ENCODE measurements around the gene SPOCK1.

Gene SPOCK1

DNA sequence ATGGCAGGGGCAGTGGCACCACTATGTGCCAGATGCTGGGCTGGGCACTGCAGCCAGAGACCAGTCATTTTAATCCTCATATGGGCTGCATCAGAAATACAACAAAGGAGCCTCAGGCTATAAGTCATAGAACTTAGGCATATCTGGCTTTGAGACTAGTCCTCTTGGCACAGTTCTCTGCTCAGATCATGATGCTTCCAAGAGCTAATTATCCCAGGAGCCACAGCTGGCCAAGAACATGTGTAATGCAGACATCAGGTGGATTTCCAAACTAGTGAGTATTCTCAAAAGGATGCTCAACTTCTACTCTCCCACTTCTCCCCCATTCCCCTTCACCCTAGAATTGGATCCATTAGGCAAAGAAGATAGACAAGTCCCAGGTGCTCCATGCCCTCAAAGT lies 571.6 kb downstream of the SPOCK1 start:
- DNase-seq: no peak
- no peaks in the 10 kb centered on the region for H3K27me3 ChIP-seq (replicated peaks in 2 of 5; ENCODE audit: control insufficient read depth in 4 of 5, insufficient read depth in 5 of 5, low read length in 4 of 5)
- no peaks in the 10 kb centered on the region for H3K4me1 ChIP-seq (ENCODE audit: control extremely low read depth in 1 of 4, control insufficient read depth in 4 of 4, insufficient read depth in 4 of 4, low read length in 3 of 4)
- no peaks in the 10 kb centered on the region for H3K9me3 ChIP-seq (ENCODE audit: control extremely low read depth in 1 of 5, control insufficient read depth in 4 of 5, insufficient read depth in 2 of 5, low read depth in 1 of 5, low read length in 4 of 5)
- ChIA-PET CTCF (no interaction called here), POLR2A (no interaction called here)
- H3K36me3 ChIP-seq (ENCODE audit: control insufficient read depth in 4 of 4, insufficient read depth in 4 of 4, low read length in 3 of 4): no peaks in the 10 kb centered on the region
- H3K27ac ChIP-seq (ENCODE audit: insufficient read depth in 1 of 2, low read depth in 1 of 2, low read length in 2 of 2, poor library complexity in 1 of 2, severe bottlenecking in 2 of 2): no peak overlapping the region
- H3K4me3 ChIP-seq (ENCODE audit: control insufficient read depth in 1 of 7, extremely low read depth in 1 of 7, insufficient read depth in 4 of 7, low read depth in 2 of 7, low read length in 6 of 7): no peak overlapping the region

DNA sequence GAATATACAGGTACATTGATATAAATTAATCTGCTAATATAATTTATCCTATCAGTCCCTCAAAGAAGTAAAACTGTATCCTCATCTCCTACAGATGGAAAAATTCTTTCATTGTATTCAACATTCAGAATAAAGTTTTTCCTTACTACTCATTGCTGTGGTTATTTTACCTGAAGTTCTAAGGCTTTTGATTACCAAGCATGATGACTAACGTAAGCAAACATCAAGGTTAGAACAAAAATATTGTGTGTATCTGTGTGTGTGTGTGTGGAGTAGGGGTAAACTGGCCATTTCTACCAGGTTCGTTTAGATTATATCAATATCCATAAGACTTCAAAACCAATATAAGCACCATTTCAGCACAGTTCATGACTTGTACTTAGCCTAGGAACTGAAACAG lies 573.1 kb downstream of the SPOCK1 start:
- no CpG with 5 or more reads among the region's 2 CpGs for WGBS (ENCODE audit: insufficient coverage)
- CTCF ChIA-PET: no interaction called here
- POLR2A ChIA-PET: no interaction called here

More for the DNA sequence above, 573.1 kb downstream of the SPOCK1 start:
- no peak overlapping the region for H3K27ac ChIP-seq (ENCODE audit: insufficient read depth in 1 of 2, low read depth in 1 of 2, low read length in 2 of 2, poor library complexity in 1 of 2, severe bottlenecking in 2 of 2)
- no peak overlapping the region for H3K4me3 ChIP-seq (ENCODE audit: control insufficient read depth in 1 of 7, extremely low read depth in 1 of 7, insufficient read depth in 4 of 7, low read depth in 2 of 7, low read length in 6 of 7)
- no peaks in the 10 kb centered on the region for H3K36me3 ChIP-seq (ENCODE audit: control insufficient read depth in 4 of 4, insufficient read depth in 4 of 4, low read length in 3 of 4)
- no peaks in the 10 kb centered on the region for H3K27me3 ChIP-seq (replicated peaks in 2 of 5; ENCODE audit: control insufficient read depth in 4 of 5, insufficient read depth in 5 of 5, low read length in 4 of 5)
- no peaks in the 10 kb centered on the region for H3K4me1 ChIP-seq (ENCODE audit: control extremely low read depth in 1 of 4, control insufficient read depth in 4 of 4, insufficient read depth in 4 of 4, low read length in 3 of 4)
- DNase-seq: no peak
- no peaks in the 10 kb centered on the region for H3K9me3 ChIP-seq (ENCODE audit: control extremely low read depth in 1 of 5, control insufficient read depth in 4 of 5, insufficient read depth in 2 of 5, low read depth in 1 of 5, low read length in 4 of 5)
